HL-60/S4 treated with phorbol 12-myristate 13-acetate at 8.2 ng/mL for 4 days and 3 days (cell line): ENCODE data around the gene GPR137B.
"Not testable (repeated sequence)": the region's sequence is repeated elsewhere in the genome, so short reads cannot be mapped to it uniquely, and the experiment has no call there.

Experiments used
- in situ Hi-C: fragments of 300-500 bp; cut with MboI; formaldehyde crosslinking; loops from 2 replicates; pipeline ENCODE4 v1.15.0; 2022; ENCODE audit warnings: low sequenced_read_pairs

Gene GPR137B, protein sequence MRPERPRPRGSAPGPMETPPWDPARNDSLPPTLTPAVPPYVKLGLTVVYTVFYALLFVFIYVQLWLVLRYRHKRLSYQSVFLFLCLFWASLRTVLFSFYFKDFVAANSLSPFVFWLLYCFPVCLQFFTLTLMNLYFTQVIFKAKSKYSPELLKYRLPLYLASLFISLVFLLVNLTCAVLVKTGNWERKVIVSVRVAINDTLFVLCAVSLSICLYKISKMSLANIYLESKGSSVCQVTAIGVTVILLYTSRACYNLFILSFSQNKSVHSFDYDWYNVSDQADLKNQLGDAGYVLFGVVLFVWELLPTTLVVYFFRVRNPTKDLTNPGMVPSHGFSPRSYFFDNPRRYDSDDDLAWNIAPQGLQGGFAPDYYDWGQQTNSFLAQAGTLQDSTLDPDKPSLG

DNA sequence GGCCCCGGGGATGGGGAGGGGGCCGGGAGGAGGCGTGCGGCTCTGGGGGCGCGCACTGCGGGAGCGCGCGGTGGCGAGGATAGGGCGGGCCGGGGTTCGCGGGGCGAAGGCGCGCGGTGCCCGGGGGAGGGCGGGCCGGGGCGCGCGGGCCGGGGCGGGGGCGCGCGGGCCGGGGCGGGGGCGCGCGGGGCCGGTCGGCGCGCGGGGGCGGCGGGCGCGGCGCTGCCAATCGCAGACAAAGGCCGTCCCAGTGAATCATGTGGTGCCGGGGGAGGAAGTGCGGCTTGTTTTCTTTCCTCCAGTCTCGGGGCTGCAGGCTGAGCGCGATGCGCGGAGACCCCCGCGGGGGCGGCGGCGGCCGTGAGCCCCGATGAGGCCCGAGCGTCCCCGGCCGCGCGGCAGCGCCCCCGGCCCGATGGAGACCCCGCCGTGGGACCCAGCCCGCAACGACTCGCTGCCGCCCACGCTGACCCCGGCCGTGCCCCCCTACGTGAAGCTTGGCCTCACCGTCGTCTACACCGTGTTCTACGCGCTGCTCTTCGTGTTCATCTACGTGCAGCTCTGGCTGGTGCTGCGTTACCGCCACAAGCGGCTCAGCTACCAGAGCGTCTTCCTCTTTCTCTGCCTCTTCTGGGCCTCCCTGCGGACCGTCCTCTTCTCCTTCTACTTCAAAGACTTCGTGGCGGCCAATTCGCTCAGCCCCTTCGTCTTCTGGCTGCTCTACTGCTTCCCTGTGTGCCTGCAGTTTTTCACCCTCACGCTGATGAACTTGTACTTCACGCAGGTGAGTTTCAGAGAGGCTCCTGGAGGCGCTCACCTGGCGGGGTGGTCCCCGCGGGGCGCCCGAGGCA, at the start of gene GPR137B:
TSS of gene GPR137B (plus strand) at position 287 of the 851 bp plus-strand sequence. CDS start at position 371, 84 bp downstream.
- in situ Hi-C loops: no loop called here

DNA sequence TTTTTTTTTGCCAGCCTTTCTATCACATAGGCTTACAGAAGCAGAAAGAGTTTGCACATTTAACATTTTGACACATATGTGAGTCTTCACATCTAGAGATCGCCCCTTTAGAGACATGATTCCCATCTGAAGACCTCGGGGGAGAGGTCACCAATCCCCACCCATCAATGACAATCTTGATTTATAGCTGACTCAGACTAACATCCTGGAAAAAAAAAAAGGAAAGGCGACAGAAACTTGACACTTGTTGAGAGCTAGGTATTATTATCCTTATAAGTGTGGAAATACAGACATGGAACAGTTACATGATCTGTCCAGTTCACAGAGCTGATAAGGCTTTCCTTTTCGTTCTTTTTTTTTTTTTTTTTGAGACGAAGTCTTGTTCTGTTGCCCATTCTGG, 49.4 kb upstream of the GPR137B start:
- in situ Hi-C loops: no loop called here

DNA sequence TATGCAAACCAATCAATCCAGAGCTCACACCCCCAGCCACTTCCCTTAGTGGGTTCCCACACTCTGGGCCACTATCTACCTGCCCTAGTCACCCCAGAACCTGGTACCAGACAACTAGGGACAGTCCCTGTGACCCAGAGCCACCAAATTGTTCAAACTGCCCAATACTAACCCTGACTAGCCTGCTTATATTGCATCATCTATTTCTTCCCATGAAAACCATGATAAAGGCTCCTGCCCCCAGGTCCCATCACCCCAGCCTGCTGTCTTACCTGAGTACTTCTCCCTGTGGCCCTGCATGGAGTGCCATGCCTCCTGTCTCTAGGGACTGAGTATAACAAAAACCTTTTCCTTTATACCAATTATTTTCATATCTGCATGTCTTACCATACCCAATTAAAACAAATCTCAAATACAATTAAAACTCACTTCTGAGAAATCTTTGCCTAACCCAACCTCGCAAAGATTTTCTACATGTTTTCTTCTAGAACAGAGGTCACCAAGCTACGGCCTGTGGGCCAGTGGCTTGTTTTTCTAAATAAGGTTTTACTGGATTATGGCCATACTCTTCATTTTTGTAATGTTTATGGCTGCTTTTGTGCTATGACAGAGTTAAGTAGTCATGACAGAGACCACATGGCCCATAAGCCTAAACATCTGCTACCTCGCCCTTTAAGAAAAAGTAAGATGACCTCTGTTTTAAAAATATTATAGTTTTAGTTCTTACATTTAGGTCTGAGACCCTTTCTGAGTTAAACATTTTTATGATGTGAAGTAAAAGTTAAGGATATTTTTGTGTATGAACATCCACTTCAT, 46.4 kb upstream of the GPR137B start:
- in situ Hi-C loops: no loop called here

DNA sequence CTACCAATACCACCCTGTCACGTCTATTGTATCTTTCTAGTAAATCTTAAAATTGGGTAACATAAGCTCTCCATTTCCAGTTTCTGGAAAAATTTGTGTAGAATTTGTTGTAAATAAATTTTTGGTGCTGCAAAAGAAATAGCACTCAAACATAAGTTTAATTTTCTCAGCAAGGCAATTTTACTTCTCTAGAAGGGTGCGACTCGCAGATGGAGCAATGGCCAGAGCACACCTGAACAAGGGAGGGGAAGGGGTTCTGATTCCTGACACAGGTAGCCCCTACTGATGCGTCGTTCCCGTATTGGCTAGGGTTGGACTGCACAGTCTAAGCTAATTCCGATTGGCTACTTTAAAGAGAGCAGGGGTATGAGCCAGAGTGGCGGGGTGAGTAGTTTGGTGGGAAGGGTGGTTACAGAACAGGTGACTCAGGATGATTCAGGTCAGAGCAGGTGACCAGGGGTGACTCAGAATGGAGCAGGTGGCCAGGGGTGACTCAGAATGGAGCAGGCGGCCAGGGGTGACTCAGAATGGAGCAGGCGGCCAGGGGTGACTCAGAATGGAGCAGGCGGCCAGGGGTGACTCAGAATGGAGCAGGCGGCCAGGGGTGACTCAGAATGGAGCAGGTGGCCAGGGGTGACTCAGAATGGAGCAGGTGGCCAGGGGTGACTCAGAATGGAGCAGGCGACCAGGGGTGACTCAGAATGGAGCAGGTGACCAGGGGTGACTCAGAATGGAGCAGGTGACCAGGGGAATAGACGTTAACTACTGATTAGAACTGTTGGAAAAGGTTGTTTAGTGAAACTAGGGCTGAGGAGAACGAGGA, 45.5 kb upstream of the GPR137B start:
- in situ Hi-C loops: not testable (repeated sequence)

DNA sequence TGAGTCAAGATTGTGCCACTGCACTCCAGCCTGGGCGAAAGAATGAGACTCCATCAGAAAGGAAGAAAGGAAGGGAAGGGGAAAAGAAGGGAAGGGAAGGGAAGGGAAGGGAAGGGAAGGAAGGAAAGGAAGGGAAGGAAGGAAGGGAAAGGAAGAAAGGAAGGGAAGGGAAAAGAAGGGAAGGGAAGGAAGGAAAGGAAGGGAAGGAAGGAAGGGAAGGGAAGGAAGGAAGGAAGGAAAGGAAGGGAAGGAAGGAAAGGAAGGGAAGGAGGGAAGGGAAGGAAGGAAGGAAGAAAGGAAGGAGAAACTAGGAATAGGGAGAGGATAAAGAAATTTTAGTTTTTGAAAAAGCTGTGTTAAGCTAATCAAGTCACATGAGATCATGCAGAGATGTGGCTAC, 44.1 kb upstream of the GPR137B start:
- in situ Hi-C loops: no loop called here

DNA sequence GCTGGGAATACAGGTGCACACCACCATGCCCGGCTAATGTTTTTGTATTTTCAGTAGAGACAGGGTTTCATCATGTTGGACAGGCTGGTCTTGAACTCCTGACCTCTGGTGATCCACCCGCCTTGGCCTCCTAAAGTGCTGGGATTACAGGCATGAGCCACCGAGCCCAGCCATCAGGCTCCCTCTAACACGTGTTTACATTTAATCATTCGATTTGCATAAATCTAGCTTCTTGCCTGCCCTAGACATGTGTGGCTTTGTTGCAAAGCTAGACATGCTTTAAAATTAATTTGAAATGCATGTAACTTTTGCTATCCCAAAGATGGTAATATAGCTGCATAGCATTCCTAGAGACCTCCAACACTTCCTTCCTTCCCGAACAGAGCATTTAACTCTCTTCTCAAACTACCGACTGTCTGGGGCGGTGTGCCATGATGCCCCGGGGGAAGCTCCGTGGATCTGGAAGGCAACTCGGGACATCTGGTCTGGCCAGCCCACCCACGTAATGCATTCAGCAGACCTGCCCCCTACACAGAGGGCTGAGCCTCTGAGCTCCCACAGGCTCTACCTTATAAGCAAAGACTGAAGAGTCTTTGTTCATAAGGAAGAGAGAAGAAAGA, 42.9 kb upstream of the GPR137B start:
- in situ Hi-C loops: no loop called here

DNA sequence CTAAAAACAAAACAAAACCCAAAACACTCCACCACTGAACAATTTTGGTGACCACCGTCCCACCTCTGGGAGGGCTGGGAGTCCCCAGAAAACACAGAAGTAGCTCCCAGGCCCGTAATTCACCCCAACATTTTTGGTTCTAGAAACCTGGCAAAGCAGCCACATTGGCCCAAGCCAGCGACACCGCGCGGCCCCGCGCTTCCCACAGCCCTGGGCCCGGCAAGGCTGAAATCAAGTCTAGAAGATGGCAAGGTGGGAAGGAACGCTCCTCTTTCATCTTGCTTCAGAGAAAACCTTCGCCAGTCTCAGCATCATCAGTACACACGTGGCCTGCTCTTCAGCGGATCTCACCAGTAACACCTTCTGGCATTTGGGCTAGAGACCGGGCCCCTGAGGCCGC, 41.5 kb upstream of the GPR137B start:
- in situ Hi-C loops: no loop called here

DNA sequence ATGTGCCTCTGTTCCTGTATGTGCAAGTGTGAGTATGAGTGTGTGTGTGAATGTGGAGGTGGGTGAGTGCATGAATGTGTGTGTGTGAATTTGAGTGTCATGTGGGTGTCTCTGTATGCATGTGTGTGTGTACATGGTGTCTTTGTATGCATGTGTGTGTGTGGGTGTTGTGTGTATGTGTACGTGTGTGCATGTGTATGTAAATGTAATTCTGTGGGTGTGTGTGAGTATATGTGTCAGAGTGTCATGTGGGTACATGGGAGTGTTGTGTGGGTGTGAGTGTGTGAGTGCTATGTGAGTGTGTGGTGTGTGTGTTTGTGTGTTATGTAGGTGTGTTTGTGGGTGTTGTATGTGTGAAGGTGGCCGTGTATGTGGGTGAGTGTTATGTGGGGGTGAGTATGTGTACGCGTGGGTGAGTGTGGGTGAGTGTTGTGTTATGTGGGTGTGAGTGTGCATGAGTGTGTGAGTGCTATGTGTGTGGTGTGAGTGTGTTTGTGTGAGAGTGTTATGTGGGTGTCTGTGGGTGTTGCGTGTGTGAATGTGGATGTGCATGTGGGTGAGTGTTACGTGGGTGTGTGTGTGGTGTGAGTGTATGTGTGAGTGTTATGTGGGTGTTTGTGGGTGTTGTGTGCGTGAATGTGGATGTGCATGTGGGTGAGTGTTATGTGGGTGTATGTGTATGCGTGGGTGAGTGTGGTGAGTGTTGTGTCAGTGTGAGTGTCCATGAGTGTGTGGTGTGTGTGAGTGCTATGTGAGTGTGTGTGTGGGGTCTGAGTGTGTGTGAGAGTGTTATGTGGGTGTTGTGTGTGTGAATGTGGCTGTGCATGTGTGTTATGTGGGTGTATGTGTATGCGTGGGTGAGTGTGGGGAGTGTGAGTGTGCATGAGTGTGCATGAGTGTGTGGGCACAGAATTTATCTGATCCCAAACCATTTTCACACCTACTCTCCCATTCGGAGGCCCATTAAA, 40.8 kb upstream of the GPR137B start:
- in situ Hi-C loops: no loop called here

DNA sequence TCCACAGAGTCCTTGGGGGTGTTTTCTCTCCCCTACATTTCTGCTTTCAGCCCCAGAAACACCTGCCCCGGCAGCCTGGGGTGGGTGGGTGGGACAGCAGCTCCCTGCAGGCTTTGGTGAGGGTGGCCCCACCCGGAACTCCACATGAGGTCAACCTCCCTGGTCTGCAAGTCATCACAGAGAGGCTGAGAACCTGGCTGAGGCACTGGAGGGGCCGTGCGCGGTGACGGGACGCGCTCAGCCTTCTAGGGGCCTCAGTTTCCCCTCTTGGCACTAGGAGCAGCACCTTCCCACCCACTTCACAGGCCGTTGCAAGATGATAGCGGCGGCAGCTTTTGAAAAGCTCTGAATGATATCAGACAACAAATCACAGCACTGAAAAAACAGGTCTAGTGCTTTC, 39.7 kb upstream of the GPR137B start:
- in situ Hi-C loops: no loop called here

DNA sequence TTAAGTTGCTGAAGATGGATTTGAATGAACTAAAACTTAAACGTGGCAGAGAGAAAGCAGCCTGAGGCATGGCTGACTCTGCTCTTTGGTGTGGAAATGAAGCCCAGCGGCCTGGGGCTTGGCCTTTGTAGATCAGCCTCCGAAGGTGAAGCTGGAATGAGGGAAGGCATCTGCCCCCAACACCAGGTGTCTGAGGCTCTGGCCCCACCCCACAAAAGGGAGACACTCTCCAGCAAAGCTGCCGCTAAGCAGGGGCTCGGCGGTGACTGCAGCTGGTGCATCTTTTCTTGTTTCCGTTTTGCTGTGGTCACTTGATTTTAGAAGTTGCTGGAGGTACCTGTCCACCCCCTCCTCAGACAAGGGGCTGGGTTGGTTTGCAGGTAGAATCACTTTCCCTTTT, 39.3 kb upstream of the GPR137B start:
- in situ Hi-C loops: no loop called here

DNA sequence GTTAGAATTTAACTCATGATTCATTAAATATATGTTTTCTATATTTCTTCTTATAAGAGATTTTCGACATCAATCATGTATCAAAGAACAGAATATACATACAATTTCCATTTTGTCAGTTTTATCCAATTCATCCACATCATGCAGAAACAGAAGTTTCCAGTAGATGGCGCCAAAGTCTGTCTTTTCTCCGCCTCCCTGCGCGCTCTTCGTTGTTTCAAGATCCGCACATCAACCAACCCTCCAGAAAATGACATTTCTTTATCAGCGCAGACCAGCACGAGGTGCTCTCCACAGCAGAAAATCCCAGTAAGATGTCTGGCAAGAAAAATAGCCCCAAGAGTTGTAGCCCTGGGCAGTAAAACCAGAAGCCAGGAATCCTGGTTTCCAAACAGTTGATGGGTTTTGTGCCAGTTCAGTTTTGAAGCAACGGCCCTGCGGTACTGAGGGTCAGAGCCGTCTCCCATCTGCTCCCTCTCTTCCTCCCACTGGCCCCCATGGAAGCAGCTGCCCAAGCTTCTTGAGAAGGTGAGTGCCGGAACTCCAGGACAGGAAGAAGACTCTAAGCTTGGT, 38.6 kb upstream of the GPR137B start:
- in situ Hi-C loops: no loop called here

DNA sequence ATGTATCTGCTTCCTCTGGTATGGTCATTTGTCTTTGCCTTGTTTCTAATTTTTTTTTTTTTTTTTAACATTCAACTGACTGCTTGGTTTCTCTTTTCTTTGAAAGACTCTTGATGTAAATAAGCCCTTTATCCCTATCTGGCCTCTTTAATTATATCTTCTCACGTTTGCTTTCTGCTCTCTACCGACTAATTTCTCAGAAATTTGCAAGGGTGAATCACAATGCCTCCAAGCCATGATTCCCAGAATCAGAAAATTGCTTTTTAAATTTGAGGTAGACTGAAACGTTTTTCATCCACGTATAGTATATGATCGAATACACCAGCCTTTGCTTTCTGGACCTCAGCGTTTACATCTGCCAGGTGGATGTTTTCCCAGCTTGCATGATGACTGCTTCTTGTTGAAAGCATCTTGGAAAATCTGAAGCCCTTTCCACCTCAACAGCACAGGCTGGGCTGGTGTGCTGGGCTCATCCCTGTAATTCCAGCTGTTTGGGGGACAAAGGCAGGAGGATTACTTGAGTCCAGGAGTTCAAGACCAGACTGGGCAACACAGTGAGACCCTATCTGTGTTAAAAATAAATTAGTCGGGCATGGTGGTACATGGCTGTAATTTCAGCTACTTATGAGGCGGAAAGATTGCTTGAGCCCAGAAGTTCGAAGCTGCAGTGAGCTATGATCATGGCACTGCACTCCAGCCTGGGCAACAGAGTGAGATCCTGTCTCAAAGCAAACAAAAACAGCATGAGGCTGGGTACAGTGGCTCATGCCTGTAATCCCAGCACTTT, 35.0 kb upstream of the GPR137B start:
- in situ Hi-C loops: no loop called here

DNA sequence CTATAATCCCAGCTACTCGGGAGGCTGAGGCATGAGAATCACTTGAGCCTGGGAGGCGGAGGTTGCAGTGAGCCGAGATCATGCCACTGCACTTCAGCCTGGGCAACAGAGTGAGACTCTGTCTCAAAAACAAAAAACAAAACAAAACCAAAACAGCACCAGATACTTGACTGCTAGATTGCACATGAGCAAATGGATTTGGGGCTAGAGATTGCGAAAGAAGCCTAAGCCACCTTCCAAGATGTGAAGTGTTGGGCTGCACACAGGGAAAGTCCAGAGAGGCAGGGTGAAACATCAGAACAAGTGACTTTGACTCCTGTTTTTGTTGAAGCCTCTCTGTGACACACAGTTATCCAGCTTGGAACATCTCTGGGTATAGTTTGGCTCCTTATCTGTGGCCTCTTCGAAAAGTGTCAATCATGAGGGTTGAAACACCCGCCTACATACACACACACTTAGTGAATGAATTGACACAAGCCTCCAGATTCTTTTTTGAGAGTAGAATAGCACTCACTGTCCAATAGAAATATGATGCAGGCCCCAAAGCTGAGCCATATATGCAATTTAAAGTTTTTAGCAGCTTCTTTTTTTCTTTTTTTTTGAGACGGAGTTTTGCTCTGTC, 34.2 kb upstream of the GPR137B start:
- in situ Hi-C loops: no loop called here

DNA sequence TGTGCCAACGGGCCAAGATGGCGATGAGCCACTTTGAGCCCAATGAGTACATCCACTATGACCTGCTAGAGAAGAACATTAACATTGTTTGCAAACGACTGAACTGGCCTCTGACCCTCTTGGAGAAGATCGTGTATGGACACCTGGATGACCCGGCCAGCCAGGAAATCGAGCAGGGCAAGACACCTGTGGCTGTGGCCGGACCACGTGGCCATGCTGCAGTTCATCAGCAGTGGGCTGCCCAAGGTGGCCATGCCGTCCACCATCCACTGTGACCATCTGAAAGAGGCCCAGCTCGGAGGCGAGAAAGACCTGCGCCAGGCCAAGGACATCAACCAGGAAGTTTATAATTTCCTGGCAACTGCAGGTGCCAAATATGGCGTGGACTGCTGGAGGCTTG, 32.2 kb upstream of the GPR137B start:
- in situ Hi-C loops: loop anchor here (10.0 kb wide), 1 partner anchor 385 kb away; no protein-coding TSS in a partner anchor

DNA sequence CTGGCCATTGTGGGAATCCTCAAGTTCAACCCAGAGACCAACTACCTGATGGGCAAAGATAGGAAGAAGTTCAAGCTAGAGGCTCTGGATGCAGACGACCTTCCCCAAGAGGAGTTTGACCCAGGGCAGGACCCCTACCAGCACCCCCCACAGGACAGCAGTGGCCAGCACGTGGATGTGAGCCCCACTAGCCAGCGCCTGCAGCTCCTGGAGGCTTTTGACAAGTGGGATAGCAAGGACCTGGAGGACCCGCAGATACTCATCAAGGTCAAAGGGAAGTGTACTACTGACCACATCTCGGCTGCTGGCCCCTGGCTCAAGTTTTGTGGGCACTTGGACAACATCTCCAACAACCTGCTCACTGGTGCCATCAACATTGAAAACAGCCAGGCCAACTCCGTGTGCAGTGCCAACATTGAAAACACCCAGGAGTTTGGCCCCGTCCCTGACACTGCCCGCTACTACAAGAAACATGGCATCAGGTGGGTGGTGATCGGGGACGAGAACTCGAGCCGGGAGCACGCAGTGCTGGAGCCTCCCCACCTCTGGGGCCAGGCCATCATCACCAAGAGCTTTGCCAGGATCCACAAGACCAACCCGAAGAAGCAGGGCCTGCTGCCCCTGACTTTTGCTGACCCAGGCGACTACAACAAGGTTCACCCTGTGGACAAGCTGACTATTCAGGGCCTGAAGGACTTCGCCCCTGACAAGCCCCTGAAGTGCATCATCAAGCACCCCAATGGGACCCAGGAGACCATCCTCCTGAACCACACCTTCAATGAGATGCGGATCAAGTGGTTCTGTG, 30.6 kb upstream of the GPR137B start:
- in situ Hi-C loops: loop anchor here (10.0 kb wide), 1 partner anchor 383 kb away; no protein-coding TSS in a partner anchor

DNA sequence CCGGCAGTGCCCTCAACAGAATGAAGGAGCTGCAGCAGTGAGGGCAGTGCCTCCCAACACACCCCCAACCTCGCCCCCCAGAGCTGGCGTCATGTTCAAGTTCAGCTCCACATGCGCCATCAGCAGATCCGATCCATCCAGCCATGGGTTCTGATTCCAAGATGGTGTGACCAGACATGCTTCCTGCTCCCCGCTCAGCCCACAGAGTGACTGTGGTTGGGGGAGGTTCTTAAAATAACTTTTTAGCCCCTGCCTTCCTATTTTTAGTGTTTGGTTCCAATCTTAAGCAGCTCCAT, 30.1 kb upstream of the GPR137B start:
- in situ Hi-C loops: loop anchor here (10.0 kb wide), 1 partner anchor 383 kb away; no protein-coding TSS in a partner anchor
